ENCODE measurements around the gene DBX1. TPM values are rescaled to one million over a fixed set of nuclear protein-coding genes. Genes with fewer than 3 reads are reported as not detected.

DBX1 gene
- total RNA-seq, 1 donor from 2014 or later, result not detected

DNA sequence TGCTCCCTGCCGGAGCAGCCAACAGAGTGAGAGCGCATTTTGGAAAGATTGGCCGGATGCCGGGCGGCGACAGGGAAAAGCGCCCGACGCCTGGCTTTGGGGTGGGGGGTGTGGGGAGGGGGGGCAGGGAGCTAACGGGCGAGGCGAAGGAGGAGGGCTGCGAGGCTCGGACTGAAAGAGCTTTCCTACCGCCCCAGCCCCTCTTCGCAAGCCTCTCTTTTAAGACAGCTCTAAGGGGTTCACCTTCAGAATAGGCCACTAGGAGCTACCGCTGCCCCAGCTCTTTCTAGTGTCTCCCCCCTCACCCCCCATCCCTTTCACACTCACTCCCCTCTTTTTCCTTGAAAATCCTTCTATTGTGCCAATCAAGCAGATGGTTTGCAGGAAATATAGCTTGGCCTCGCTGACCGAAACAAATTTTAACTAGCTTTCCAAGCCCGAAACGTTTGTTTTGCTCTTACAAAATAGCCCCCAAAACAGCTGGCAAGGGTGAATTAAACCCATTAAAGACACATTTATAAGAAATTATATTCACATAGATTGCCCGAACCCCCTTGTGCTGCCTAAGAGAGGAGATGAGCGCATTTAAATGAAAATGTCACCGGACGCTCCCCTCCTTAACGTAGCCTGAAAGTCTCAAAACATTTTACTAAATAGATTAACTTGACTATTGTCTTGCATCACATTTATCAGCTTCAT lies 3.7 kb upstream of the DBX1 start:
- Mint-ChIP-seq H3K27ac (ENCODE audit: unreplicated experiment) (peak overlapping the region; percentile 72), H3K9me3 (ENCODE audit: unreplicated experiment) (peaks cover 25% of the 10 kb centered on the region), H3K36me3 (ENCODE audit: low read depth, unreplicated experiment) (peaks cover 7% of the 10 kb centered on the region), H3K27me3 (ENCODE audit: low read depth, unreplicated experiment) (peaks cover 87% of the 10 kb centered on the region), H3K4me3 (ENCODE audit: unreplicated experiment) (peak overlapping the region; percentile 83), H3K4me1 (ENCODE audit: low read depth, unreplicated experiment) (peaks cover 2% of the 10 kb centered on the region)
- Histone ChIP-seq H3K27me3 (ENCODE audit: insufficient read depth, low read length) (peaks cover 77% of the 10 kb centered on the region), H3K9ac (ENCODE audit: low read length) (no peak overlapping the region), H3K4me2 (ENCODE audit: low read length) (peak overlapping the region; percentile 82), H3K4me1 (ENCODE audit: insufficient read depth, low read length) (peaks cover 4% of the 10 kb centered on the region), H3K36me3 (ENCODE audit: insufficient read depth, low read length) (no peaks in the 10 kb centered on the region), H4K20me1 (ENCODE audit: insufficient read depth, low read length) (peaks cover 4% of the 10 kb centered on the region), H3K27ac (ENCODE audit: low read depth, low read length) (no peak overlapping the region), H3K4me3 (ENCODE audit: insufficient read depth, low read depth, low read length) (peak overlapping the region; percentile 1), H3K79me2 (ENCODE audit: insufficient read depth, low read length) (no peaks in the 10 kb centered on the region), H2AFZ (ENCODE audit: low read depth, low read length) (peak overlapping the region; percentile 69), H3K9me3 (ENCODE audit: insufficient read depth, low read depth, low read length) (peaks cover 10% of the 10 kb centered on the region)
- DNase-seq (ENCODE audit: low read depth), result no peak
- TF ChIP-seq EZH2 (IDR thresholded peaks at IDR 0.05; ENCODE audit: insufficient read depth, low read length), result no peak
- TF ChIP-seq, protein P1, sequence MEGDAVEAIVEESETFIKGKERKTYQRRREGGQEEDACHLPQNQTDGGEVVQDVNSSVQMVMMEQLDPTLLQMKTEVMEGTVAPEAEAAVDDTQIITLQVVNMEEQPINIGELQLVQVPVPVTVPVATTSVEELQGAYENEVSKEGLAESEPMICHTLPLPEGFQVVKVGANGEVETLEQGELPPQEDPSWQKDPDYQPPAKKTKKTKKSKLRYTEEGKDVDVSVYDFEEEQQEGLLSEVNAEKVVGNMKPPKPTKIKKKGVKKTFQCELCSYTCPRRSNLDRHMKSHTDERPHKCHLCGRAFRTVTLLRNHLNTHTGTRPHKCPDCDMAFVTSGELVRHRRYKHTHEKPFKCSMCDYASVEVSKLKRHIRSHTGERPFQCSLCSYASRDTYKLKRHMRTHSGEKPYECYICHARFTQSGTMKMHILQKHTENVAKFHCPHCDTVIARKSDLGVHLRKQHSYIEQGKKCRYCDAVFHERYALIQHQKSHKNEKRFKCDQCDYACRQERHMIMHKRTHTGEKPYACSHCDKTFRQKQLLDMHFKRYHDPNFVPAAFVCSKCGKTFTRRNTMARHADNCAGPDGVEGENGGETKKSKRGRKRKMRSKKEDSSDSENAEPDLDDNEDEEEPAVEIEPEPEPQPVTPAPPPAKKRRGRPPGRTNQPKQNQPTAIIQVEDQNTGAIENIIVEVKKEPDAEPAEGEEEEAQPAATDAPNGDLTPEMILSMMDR (IDR thresholded peaks at IDR 0.05; ENCODE audit: insufficient read depth, low read depth, low read length), result no peak
- FAIRE-seq, result no peak

GRCh38 chr11:20162824-20163782 lies 2.8 kb upstream of the DBX1 start:
- Histone ChIP-seq H2AFZ (ENCODE audit: low read depth, low read length) (peak overlapping the region; percentile 69), H3K27me3 (ENCODE audit: insufficient read depth, low read length) (peaks cover 84% of the 10 kb centered on the region), H3K4me1 (ENCODE audit: insufficient read depth, low read length) (peaks cover 4% of the 10 kb centered on the region), H4K20me1 (ENCODE audit: insufficient read depth, low read length) (peaks cover 9% of the 10 kb centered on the region), H3K9ac (ENCODE audit: low read length) (no peak overlapping the region), H3K9me3 (ENCODE audit: insufficient read depth, low read depth, low read length) (peaks cover 9% of the 10 kb centered on the region), H3K36me3 (ENCODE audit: insufficient read depth, low read length) (no peaks in the 10 kb centered on the region), H3K4me2 (ENCODE audit: low read length) (peak overlapping the region; percentile 82), H3K27ac (ENCODE audit: low read depth, low read length) (no peak overlapping the region), H3K4me3 (ENCODE audit: insufficient read depth, low read depth, low read length) (peak overlapping the region; percentile 1), H3K79me2 (ENCODE audit: insufficient read depth, low read length) (no peaks in the 10 kb centered on the region)
- DNase-seq (ENCODE audit: low read depth), result peak; percentile 15
- H3K27ac Mint-ChIP-seq (ENCODE audit: unreplicated experiment), result peak overlapping the region; percentile 49
- H3K9me3 Mint-ChIP-seq (ENCODE audit: unreplicated experiment), result peaks cover 31% of the 10 kb centered on the region
- peak overlapping the region; percentile 83 for H3K4me3 Mint-ChIP-seq (ENCODE audit: unreplicated experiment)
- TF ChIP-seq, protein P1 (IDR thresholded peaks at IDR 0.05; ENCODE audit: insufficient read depth, low read depth, low read length), result no peak
- peak; percentile 95 for TF ChIP-seq EZH2 (IDR thresholded peaks at IDR 0.05; ENCODE audit: insufficient read depth, low read length)
- peaks cover 7% of the 10 kb centered on the region for H3K36me3 Mint-ChIP-seq (ENCODE audit: low read depth, unreplicated experiment)
- FAIRE-seq, result no peak
- H3K4me1 Mint-ChIP-seq (ENCODE audit: low read depth, unreplicated experiment), result peaks cover 2% of the 10 kb centered on the region
- H3K27me3 Mint-ChIP-seq (ENCODE audit: low read depth, unreplicated experiment), result peaks cover 90% of the 10 kb centered on the region
